ENCODE results near the gene TACO1. TPM values are rescaled to one million over a fixed set of nuclear protein-coding genes. Genes with fewer than 3 reads are reported as not detected.

TACO1 gene
- total and polyA plus RNA-seq, 12 donors = 33.1 to 52.3 (median 45.2) TPM

DNA sequence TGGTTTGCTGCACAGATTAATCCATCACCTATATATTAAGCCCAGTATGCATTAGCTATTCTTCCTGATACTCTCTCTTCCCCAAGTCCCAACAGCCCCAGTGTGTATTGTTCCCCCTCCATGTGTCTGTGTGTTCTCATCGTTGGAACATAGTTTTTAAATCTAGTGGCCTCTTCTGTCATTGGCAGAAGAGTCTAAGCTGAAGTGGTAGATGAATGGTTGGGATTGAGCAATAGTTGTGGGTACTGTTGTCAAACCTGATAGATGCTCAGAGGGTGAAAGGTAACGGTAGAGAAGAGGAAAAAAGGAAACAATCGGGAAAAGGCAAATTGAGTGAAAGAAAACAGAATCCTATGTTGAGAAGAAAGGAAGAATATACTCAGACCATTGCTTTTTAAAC is 51.4 kb downstream of the TACO1 start:
- DNase-seq (no peak), ATAC-seq (peak in 4 of 8 donors; percentile 16 to 76 (median 40))
- TF ChIP-seq, protein P1, sequence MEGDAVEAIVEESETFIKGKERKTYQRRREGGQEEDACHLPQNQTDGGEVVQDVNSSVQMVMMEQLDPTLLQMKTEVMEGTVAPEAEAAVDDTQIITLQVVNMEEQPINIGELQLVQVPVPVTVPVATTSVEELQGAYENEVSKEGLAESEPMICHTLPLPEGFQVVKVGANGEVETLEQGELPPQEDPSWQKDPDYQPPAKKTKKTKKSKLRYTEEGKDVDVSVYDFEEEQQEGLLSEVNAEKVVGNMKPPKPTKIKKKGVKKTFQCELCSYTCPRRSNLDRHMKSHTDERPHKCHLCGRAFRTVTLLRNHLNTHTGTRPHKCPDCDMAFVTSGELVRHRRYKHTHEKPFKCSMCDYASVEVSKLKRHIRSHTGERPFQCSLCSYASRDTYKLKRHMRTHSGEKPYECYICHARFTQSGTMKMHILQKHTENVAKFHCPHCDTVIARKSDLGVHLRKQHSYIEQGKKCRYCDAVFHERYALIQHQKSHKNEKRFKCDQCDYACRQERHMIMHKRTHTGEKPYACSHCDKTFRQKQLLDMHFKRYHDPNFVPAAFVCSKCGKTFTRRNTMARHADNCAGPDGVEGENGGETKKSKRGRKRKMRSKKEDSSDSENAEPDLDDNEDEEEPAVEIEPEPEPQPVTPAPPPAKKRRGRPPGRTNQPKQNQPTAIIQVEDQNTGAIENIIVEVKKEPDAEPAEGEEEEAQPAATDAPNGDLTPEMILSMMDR (IDR thresholded peaks at IDR 0.05) = no peak
- no peaks in the 10 kb centered on the region for H3K27me3 ChIP-seq
- WGBS, 2 donors = 68 to 73% methylated on average over 3 of the region's 3 CpGs
- H3K4me1 ChIP-seq = peaks cover 0 to 42% (median 4%) of the 10 kb centered on the region in 9 donors
- H3K36me3 ChIP-seq = peaks cover 0 to 98% (median 31%) of the 10 kb centered on the region in 9 donors
- H3K9me3 ChIP-seq = no peaks in the 10 kb centered on the region
- peak overlapping the region in 1 of 10 donors; percentile 15 for H3K27ac ChIP-seq
- no peak overlapping the region for H3K4me3 ChIP-seq
- intact Hi-C loops (cut with DNase I) = no loop called here

DNA sequence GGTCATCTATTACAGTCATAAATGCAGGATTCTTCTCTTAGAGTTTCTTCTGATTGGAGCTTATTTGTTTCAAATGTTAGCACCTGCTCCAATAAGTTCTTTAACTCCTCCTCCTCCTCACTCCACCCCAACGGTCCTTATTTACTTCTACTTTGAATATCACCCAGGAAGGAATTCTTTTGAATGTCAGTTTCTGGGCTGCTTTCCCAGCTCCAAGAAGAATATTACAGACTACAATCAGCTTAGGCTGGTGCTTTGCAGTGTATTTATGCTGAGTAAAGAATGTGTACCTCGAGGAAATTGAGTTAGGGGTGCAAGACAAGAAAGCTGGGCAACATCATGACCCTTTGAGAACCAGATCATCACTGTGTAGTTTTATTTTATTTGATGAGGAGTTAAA is 52.4 kb downstream of the TACO1 start:
- Histone ChIP-seq H3K27ac (peak overlapping the region in 1 of 10 donors; percentile 15), H3K9me3 (no peaks in the 10 kb centered on the region), H3K36me3 (peaks cover 0 to 98% (median 35%) of the 10 kb centered on the region in 9 donors), H3K27me3 (no peaks in the 10 kb centered on the region), H3K4me3 (no peak overlapping the region), H3K4me1 (peaks cover 0 to 32% (median 4%) of the 10 kb centered on the region in 9 donors)
- ATAC-seq (peak in 4 of 8 donors; percentile 32 to 79 (median 68)), DNase-seq (no peak)
- intact Hi-C loops (cut with DNase I) = no loop called here
- WGBS, 2 donors = 23 to 36% methylated on average over 2 of the region's 2 CpGs
- TF ChIP-seq, protein P1 (IDR thresholded peaks at IDR 0.05) = no peak

DNA sequence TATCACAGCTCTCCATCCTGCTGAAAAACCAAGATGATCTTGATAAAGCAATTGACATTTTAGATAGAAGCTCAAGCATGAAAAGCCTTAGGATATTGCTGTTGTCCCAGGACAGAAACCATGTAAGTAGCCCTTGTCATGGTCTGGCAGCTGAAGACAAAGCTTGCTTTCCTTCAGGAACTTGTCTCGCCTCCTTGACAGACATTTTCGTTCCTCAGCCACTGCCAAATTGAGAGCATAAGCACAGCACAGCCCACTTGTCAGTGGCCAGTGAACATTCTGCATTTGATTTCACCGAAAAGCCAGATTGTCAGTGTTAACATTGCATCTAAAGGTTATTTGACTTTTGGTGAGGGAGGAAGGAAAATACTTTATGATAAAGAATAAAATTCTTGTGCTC is 57.1 kb downstream of the TACO1 start:
- Histone ChIP-seq H3K27ac (no peak overlapping the region), H3K27me3 (no peaks in the 10 kb centered on the region)
- ATAC-seq = no peak

More for the DNA sequence above, 57.1 kb downstream of the TACO1 start:
- Histone ChIP-seq H3K9me3 (no peaks in the 10 kb centered on the region), H3K4me1 (peaks cover 0 to 12% (median 2%) of the 10 kb centered on the region in 9 donors), H3K36me3 (peaks cover 0 to 100% (median 55%) of the 10 kb centered on the region in 9 donors), H3K4me3 (no peak overlapping the region)
- DNase-seq = no peak
- intact Hi-C loops (cut with DNase I) = no loop called here
- TF ChIP-seq, protein P1 (IDR thresholded peaks at IDR 0.05) = no peak
- 74 to 78% methylated on average over 3 of the region's 3 CpGs for WGBS, 2 donors

Other genes with a start within 250 kb of the TACO1 start
- 10 to 100 TPM in 4 of 10 donors, 1 to 10 TPM in 6; 5.5 to 22.8 (median 8.5) TPM for gene CYB561, start 154.6 kb upstream of the TACO1 start, total RNA-seq
- gene CYB561, start 154.6 kb upstream of the TACO1 start, polyA plus RNA-seq = 10 to 100 TPM in 1 of 2 donors, 1 to 10 TPM in 1; 7.8 to 12.2 TPM
- 10 to 100 TPM in 9 of 10 donors, 1 to 10 TPM in 1; 2.0 to 25.8 (median 13.2) TPM for gene ACE, start 123.8 kb upstream of the TACO1 start, total RNA-seq
- gene ACE, start 123.8 kb upstream of the TACO1 start, polyA plus RNA-seq = 10 to 100 TPM in 1 of 2 donors, 1 to 10 TPM in 1; 3.0 to 10.1 TPM
- under 1 TPM in 1 of 10 donors, not detected in 9; 0.11 TPM for gene KCNH6, start 77.5 kb upstream of the TACO1 start, total RNA-seq
- gene KCNH6, start 77.5 kb upstream of the TACO1 start, polyA plus RNA-seq = not detected
- 10 to 100 TPM; 35.2 to 60.7 (median 42.8) TPM for gene DCAF7, start 50.4 kb upstream of the TACO1 start, total RNA-seq
- gene DCAF7, start 50.4 kb upstream of the TACO1 start, polyA plus RNA-seq = 10 to 100 TPM; 10.2 to 16.9 TPM
- gene MAP3K3, start 21.5 kb downstream of the TACO1 start, total RNA-seq = 10 to 100 TPM; 30.6 to 79.3 (median 50.3) TPM
- gene MAP3K3, start 21.5 kb downstream of the TACO1 start, polyA plus RNA-seq = 10 to 100 TPM; 21.1 to 29.4 TPM
- gene LIMD2, start 99.2 kb downstream of the TACO1 start, total RNA-seq = 10 to 100 TPM in 1 of 10 donors, 1 to 10 TPM in 9; 1.8 to 30.6 (median 3.3) TPM
- 10 to 100 TPM in 1 of 2 donors, 1 to 10 TPM in 1; 8.2 to 10.0 TPM for gene LIMD2, start 99.2 kb downstream of the TACO1 start, polyA plus RNA-seq
- 10 to 100 TPM; 12.2 to 19.0 (median 17.7) TPM for gene STRADA, start 140.9 kb downstream of the TACO1 start, total RNA-seq
- 10 to 100 TPM; 15.7 to 30.0 TPM for gene STRADA, start 140.9 kb downstream of the TACO1 start, polyA plus RNA-seq
- 100 to 1,000 TPM in 3 of 10 donors, 10 to 100 TPM in 7; 76.7 to 153 (median 90.6) TPM for gene CCDC47, start 172.7 kb downstream of the TACO1 start, total RNA-seq
- 10 to 100 TPM; 32.0 to 86.7 TPM for gene CCDC47, start 172.7 kb downstream of the TACO1 start, polyA plus RNA-seq
- 10 to 100 TPM; 54.8 to 69.9 (median 65.0) TPM for gene DDX42, start 173.3 kb downstream of the TACO1 start, total RNA-seq
- gene DDX42, start 173.3 kb downstream of the TACO1 start, polyA plus RNA-seq = 10 to 100 TPM; 27.7 to 56.4 TPM
- gene PSMC5, start 226.5 kb downstream of the TACO1 start, total RNA-seq = 100 to 1,000 TPM in 9 of 10 donors, 10 to 100 TPM in 1; 92.9 to 153 (median 119) TPM
- 100 to 1,000 TPM; 161 to 228 TPM for gene PSMC5, start 226.5 kb downstream of the TACO1 start, polyA plus RNA-seq
- 10 to 100 TPM; 17.5 to 43.0 (median 28.4) TPM for gene FTSJ3, start 226.8 kb downstream of the TACO1 start, total RNA-seq
- gene FTSJ3, start 226.8 kb downstream of the TACO1 start, polyA plus RNA-seq = 10 to 100 TPM; 14.0 to 29.9 TPM
- 10 to 100 TPM; 11.6 to 35.7 (median 17.3) TPM for gene SMARCD2, start 241.8 kb downstream of the TACO1 start, total RNA-seq
- 10 to 100 TPM; 23.6 to 31.3 TPM for gene SMARCD2, start 241.8 kb downstream of the TACO1 start, polyA plus RNA-seq

Data from heart right ventricle (tissue), 16 donors.